MM.1S (cell line): Measurements from ENCODE around the gene IPO7.

Experiments
- EZH2 ChIP-seq: fragments of 300-600 bp; sonication (generic); optimal IDR thresholded peaks from 2 replicates; pipeline ENCODE3; 2017; ENCODE audit warnings: low read depth, mild to moderate bottlenecking, antibody characterized with exemption, low read length, mixed read lengths
- EZH2phosphoT487 ChIP-seq: fragments of 300-600 bp; sonication (generic); IDR thresholded peaks from 2 replicates; pipeline ENCODE4 v1.6.1; 2018; ENCODE audit warnings: antibody characterized with exemption, low read length
- TF ChIP-seq, protein P1 (sequence below): fragments of 300-600 bp; sonication (generic); IDR thresholded peaks from 2 replicates; pipeline ENCODE4 v1.5.1; 2016; ENCODE audit warnings: antibody characterized with exemption, low read length, mixed read lengths

DNA sequence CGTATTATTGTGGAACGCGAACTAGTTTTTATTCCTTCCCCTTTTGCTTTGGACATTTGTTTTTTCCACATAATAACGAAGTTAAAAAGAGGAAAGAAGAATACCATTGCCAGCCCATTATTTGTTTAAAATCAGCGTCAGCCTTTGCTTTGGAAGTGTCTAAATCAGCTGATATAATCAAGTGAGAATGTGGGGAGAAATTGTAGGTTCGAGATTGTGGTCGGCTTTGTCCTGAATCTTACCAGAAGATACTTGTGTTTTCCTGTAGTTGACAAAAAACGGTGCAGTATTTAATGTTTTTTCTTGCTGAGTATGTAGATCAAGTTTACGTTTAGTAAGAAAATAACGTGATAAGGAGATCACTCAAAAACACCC lies 77.3 kb downstream of the IPO7 start:
- TF ChIP-seq, protein P1, sequence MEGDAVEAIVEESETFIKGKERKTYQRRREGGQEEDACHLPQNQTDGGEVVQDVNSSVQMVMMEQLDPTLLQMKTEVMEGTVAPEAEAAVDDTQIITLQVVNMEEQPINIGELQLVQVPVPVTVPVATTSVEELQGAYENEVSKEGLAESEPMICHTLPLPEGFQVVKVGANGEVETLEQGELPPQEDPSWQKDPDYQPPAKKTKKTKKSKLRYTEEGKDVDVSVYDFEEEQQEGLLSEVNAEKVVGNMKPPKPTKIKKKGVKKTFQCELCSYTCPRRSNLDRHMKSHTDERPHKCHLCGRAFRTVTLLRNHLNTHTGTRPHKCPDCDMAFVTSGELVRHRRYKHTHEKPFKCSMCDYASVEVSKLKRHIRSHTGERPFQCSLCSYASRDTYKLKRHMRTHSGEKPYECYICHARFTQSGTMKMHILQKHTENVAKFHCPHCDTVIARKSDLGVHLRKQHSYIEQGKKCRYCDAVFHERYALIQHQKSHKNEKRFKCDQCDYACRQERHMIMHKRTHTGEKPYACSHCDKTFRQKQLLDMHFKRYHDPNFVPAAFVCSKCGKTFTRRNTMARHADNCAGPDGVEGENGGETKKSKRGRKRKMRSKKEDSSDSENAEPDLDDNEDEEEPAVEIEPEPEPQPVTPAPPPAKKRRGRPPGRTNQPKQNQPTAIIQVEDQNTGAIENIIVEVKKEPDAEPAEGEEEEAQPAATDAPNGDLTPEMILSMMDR = no peak
- TF ChIP-seq EZH2phosphoT487 = no peak
- no peak for TF ChIP-seq EZH2
